Activated CD4-positive, CD25-positive, alpha-beta regulatory T cell treated with anti-CD3 and anti-CD28 coated beads, Interleukin-2, amount 50 U/mL, for 24 hours (primary cell): ENCODE data around the gene GNB4.

ENCODE experiments used
- ATAC-seq, 2 donors: fragments of 150-1000 bp; cut with Tn5 transposase; one replicate each; pipeline ENCODE4 v1.10.0; 2021; ENCODE audit warnings: mild to moderate bottlenecking in 1 of 2, moderate library complexity in 1 of 2

The GNB4 gene

GRCh38 chr3:179348325-179349013 is 102.8 kb downstream of the GNB4 start:
- peak; percentile 27 to 31 for ATAC-seq

- ATAC-seq, result peak; percentile 98 to 99
Measured at GRCh38 chr3:179347345-179348194, 103.7 kb downstream of the GNB4 start, which contains the start of gene MFN1. Gene MFN1, plus strand, starts transcription at chr3:179347709. Its CDS starts 1,143 bp downstream, at chr3:179348852.
